LNCAP (cell line): Measurements from ENCODE around the gene ZRANB1.

Experiments
- CTCF ChIP-seq: fragments of 450-650 bp; IDR thresholded peaks from 2 replicates; pipeline ENCODE4 v1.5.1; 2017; ENCODE audit warnings: mild to moderate bottlenecking

ZRANB1 gene

GRCh38 chr10:125035588-125036295, 93.8 kb downstream of the ZRANB1 start:
- TF ChIP-seq CTCF: no peak

- TF ChIP-seq CTCF: no peak
These were observed 95.4 kb downstream of the ZRANB1 start for GRCh38 chr10:125037145-125037877.
